HG03354 (cell line): Measurements from ENCODE around the gene TBCCD1.
"Not testable (repeated sequence)": the region's sequence is repeated elsewhere in the genome, so short reads cannot be mapped to it uniquely, and the experiment has no call there.

Experiments
- ATAC-seq: cut with Tn5 transposase; IDR thresholded peaks from one replicate; pipeline ENCODE4 v1.9.1; 2021; ENCODE audit warnings: mild to moderate bottlenecking; ENCODE audit not compliant: unreplicated experiment, poor library complexity, severe bottlenecking

TBCCD1 gene

DNA sequence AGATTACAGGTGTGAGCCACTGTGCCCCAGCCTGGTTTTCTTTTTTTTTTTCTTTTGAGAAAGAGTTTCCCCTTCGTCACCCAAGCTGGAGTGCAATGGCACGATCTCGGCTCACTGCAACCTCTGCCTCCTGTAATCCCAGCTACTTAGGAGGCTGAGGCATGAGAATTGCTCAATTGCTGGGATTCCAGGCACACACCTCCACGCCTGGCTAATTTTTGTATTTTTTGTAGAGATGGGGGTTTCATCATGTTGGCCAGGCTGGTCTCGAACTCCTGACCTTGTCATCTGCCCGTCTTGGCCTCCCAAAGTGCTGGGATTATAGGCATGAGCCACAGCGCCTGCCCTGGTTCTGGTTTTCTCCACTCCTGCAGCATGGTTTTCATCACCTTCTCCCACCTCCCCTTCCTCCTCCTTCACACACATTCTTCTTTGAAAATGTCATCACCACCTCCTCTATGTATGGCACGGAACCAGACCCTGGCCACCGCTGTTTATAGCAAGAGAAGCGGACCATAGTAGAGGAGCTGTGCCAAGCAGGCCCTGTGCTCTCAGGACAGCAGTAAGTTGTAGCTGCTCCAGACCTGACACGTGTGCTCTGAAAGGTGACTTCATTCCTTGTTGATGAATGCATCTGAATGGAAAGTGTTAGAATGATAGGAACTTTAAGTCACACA is 31.1 kb upstream of the TBCCD1 start:
- no peak for ATAC-seq

DNA sequence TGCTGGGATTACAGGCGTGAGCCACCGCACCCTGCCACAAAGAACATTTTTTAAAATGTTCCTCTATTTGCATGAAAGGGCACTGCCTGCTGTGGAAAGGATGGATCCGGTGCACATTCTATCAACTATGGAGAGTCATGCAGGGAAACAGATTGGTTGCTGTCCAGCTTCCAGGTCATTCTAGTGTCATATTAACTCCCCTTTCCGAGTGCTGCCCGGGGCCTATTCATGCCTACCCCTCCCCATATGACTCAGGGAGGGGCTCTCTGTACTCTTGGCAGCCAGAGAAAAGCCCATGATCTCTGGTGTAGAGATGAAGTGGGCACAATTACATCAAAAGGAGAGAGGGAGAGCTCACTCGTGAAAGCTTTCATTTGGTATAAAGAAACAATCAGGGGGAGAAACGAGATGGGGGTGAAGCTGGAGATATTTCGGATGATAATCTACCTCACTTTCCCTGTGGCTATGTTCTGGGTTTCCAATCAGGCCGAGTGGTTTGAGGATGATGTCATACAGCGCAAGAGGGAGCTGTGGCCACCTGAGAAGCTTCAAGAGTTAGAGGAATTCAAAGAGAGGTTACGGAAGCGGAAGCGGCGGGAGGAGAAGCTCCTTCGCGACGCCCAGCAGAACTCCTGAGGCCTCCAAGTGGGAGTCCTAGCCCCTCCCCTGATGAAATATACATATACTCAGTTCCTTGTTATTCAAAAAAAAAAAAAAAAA is 29.6 kb upstream of the TBCCD1 start:
- ATAC-seq, result no peak

DNA sequence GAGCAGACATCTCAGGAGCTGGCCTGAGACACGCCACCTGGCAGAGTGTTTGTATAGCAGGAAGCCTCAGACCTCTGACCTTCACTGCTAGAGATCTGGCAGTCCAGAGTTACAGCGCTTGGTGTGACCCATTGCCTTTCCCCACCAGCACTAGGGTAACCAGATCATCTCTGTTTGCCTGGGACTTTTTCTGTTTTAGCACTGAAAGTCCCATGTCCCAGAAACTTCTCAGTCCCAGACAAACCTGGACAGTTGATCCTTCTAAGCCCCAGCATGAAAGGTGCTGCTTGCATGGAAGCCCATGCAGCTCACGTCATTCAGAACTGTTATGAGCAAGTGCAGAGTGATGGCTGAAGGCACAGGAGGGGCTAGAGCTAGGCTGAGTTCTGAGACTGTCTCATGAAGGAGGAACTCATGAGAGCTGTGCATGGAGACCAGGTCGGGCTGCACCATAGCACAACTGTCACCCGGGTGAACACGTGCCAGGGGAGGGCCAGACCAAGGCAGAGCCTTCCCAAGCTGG is 27.5 kb upstream of the TBCCD1 start:
- no peak for ATAC-seq

DNA sequence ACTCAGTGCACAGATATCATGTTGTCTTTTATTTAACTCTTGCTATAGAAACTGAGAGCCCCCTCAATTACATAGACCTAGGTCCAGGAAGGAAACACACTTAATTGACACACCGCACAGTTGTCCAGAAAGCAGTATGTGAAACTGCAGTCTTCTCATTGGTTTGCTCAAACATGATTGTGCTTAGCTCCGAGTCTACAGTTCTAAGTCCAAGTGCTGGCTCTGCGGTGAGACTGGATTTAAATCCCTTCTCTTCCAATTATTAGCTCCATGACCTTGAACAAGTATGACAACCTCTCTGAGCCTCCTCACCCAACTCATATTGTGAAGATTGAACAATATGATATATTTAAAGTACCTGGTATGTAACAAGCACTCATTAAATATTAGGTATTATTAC is 26.7 kb upstream of the TBCCD1 start:
- no peak for ATAC-seq

DNA sequence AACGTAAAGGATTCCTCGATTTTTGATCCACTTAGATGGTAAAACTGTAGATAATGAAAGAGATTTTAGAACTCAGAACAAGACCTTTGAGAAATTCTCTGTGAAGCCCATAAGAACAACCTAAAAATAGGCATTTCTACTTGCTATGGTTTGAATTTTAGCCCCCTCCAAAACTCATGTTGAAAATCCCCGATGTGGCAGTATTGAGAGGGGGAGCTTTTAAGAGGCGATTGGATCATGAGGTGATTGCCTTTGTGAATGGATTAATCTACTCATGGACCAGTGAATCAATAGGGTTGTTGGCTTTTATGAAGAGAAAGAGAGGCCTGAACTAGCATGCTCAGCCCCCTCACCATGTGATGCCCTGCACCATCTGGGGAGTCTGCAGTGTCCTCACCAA is 25.5 kb upstream of the TBCCD1 start:
- no peak for ATAC-seq

DNA sequence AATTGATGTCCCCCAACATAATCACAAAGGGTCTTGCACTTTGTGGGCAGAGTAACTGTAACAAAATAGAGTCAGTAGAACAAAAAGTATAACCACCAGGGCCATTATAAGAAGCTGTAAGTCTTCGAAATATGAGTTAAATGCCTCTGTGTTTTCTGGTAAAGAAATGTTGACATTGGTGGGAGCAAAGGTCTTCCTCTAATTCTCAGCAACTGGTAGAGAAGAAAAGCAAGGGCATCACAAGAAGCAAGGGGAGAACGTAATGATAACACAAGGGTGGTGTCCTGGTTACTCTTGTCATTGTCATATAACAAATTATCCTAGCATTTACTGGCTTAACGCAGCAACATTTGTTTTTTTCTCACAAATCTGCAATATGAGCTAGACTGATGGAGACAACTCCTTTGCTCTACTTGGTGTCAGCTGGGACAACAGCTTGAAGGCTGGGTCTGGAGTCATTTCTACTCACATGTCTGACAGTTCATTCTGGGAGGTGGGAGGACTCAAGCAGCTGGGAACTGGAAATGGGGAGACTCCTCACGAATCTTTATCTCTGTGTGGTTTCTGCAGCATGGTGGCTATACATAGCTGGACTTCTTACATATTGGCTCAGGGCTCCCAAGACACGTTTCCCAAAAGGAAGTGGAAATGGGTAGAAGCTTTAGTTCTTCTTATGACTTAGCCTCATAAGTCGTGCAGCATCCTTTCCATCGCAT is 23.6 kb upstream of the TBCCD1 start:
- no peak for ATAC-seq

DNA sequence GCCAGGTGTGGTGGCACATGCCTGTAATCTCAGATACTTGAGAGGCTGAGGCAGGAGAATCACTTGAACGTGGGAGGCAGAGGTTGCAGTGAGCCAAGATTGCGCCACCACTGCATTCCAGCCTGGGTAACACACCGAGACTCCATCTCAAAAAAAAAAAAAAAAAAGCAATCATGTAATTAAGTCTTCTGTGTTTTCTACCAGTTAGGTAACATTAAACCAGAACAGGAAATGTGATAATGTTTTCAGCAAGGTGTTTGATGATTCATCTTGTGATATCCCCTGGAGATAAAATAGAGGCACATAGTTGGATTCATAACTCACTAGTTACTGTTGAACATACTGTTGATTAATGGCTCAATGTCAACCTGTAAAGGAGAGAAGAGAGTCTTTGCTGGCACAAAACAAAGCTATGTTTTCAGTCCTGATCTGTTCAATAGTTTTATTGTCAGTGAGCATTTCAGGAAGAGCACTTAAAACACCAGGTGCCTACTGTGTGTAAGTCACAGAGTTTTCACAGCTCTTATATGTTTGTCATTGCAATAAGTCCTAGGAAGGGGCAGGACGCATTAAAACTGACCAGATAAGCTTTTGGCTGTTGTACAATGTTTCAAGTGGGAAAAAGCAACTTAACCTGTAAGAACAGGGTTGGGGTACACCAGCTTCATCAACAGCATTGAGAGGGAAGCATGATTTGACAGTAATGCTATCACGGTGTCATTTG is 22.9 kb upstream of the TBCCD1 start:
- no peak for ATAC-seq

DNA sequence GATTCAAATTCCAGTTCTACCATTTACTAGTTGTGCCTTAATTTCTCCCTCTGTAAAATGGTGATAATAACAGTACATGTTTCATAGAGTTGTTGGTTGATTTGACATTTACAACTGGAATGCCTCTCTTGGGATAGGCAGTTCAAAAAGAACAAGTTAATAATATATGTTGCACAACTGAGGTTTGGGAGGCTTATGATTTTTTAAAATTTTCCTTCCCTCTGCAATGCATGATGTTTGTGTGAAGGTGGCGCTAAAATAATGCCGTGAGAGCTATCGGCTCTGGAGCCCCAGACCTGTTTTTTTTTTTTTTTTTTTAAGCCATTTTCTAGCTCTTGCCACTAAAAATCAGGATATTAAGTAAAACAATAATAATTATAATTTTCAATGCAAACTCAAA is 22.0 kb upstream of the TBCCD1 start:
- ATAC-seq, result no peak

DNA sequence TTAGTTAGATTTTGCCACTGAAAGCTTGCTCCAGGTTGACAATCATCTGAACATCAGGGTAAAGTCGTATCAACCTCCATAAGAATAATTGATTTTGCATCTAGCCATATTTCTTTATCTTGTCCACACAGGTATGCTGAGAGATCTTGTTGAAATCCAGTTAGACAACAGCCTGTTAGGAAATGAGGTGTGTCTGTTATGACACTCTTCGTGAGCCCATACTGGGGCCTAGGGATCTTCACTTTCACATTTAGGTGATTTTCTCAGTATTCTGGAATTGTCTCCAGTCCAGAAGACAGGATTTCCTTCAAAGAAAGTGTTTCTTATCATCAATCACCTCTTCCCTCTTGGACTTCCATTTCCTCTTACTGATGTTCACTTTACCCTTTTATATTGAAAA is 21.5 kb upstream of the TBCCD1 start:
- no peak for ATAC-seq

DNA sequence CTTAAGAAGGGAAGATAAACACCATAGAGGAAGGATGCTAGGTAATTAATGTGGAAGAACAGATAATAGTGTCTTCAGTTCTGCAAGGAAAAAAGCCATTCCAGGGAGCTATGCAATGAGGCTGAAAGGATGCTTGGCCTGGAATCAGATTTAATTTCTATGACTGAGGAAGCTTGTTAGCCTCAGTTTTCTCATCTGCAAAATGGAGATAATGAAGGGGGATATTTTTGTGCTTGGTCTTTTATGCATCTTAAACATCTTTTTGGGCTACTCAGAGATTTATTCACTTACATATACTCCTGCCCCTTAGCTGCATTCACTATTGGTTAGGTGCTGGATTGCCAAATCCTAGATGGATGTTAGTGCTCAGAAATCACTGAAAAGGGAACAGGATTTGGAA is 20.0 kb upstream of the TBCCD1 start:
- no peak for ATAC-seq

DNA sequence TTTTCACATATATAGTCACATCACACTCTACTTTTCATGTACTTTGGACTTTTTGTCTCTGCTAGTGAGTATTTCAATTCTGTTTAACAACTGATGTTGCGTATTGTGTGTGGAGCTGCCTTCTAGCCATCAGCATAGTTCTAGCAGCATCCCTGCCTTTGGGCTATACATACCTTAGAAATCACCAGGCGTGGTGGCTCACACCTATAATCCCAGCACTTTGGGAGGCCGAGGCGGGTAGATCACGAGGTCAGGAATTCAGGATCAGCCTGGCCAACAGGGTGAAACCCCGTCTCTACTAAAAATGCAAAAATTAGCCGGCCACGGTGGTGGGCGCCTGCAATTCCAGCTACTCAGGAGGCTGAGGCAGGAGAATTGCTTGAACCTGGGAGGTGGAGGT is 19.1 kb upstream of the TBCCD1 start:
- ATAC-seq, result not testable (repeated sequence)

DNA sequence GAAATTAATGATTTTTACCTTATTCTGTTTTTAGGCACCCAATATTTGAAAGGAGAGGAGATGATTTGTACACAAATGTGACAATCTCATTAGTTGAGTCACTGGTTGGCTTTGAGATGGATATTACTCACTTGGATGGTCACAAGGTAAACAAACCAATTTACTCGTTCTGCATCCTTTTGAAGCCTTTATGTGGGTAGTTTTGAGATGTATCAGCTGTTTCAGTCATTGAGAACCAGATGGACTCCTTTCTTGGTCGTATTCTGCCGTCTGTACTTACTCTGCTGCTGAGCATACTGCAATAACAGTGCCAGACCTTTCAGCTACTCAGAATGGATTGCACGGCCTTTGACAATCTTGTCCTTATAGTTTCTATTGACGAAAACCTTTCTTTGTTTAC is 16.7 kb upstream of the TBCCD1 start:
- ATAC-seq, result no peak

DNA sequence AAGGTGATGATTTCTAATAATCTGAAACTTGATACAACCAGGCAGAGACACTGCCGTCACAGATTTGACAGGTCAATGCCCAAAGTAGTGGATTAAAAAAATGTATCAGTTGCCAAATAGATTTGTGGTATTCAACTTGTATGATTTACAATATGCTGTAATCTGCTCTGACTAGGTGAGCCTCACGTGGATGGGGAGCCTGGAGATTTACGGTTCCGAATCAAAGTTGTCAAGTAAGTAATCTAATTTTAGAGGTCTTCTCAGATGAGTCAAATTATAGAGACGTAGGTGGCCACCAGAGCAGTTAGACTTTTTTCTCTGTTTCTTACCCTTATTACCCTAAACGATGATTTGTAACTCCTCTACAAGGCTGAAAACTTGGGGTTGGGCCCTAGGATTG is 15.4 kb upstream of the TBCCD1 start:
- no peak for ATAC-seq

DNA sequence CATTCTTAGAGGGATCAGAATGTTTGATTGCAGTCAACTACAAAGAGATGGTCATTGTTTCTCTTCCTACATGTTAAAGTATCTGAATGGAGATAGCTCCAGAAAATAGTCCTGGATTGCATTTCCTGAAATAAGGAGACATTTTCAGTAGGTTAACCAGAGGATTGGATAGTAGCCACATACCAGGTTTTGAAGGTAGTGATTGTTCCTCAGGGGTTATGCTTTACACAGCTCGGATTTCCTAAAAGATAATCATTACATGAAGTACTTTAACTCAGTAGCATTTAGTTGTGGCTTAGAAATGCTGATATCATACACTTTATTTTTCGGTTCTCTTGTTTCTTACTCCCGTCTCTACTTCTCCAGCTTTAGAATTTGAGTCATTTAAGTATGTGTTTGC is 13.6 kb upstream of the TBCCD1 start:
- ATAC-seq, result no peak

DNA sequence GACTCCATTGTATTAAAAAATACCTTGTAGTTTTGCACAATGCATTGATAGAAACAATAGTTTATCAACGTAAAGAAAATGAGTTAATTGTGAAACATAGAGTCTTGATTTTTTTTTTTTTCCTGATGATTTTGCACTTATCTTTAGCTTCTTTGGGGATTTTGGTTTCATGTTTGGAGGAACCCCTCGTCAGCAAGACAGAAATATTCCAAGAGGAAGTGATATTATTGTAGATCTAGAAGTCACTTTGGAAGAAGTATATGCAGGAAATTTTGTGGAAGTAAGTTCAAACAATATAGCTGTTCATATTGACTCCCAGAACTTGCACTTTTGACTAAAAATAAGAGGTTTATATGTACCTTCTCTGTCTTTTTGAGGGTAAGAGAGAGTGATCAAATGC is 10.4 kb upstream of the TBCCD1 start:
- no peak for ATAC-seq

DNA sequence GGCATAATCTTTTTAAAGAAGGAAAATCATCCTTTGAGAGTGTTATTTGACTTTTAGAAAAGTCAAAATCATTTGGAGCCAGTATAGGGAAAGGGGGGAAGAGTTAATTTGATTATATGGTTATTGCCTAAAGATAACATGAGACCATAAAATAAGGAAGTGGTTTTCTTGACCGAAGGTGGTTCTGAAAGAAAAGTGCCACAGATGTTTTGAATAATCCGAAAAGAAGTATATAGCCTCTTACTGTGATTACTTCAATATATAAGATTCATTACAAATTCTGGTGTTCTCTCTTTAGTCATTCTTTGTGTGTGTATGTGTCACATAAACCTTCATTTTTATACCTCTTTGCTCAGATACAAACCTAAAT is 4.5 kb upstream of the TBCCD1 start:
- no peak for ATAC-seq

DNA sequence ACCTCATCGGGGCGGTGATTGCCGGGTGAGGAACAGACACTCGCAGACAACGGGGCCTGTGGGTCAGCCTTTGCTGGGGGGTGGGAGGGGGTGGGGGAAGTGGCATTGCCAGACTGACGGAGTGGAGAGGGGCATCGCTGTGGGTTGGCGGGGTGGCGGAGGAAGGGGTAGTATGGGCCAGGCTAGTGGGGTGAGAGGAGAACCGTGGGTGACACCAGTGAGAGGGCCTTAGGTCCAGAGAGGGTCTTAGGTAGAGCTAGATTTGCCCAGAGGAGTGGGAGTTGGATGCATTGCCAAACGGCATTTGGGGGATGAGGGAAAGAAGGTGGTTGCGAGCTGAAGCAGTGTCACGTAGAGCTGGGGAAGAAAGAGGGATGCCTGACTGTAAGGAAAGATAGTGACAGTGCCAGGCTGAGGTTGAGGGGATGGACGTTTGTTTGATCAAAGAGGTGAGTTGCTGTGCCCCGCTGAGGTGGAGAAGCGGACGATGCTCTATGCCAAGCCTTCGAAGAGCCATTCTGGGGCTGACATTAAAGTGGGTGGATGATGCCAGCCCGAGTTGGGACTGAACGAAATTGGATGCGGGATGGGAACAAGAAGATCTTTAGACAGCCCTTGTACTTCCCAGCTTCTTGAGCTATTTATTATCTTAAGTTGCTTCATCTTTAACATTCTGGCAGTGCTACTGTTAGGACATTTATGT is 4.0 kb upstream of the TBCCD1 start:
- no peak for ATAC-seq

DNA sequence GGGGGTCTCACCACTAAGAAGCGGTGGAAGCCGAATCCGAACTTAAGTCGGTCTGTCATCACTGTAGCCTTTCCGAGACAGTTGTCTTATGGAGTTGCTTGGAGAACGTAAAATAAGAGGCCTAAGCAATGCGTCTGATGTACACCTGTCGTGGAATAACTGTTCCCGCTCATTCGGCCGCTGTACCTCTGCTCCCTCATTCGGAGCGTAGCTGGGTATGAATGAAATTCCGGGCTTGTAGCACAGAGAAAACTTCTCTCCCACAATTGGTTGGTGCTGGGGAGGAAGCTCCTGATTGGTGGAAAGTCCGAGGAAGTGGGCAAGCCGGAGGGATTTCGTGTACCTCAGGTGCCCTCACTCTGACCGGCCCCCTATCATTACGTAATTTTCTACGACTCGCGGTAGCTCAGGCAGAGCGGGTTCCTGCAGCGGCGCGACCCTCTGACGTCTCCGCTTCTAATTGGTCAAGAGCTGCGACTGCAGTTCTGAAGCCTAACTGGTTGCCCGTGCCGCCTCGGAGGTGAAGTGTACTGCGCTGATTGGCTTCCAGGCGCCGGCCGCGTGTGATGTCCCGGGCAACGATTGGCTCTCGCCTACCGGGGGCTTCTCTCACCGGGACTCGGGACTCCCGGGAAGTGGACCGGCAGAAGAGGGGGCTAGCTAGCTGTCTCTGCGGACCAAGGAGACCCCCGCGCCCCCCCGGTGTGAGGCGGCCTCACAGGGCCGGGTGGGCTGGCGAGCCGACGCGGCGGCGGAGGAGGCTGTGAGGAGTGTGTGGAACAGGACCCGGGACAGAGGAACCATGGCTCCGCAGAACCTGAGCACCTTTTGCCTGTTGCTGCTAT is 3.2 kb upstream of the TBCCD1 start, which contains the start of gene DNAJB11:
Gene DNAJB11, plus strand, starts transcription at position 625 of the 845 bp plus-strand sequence. Its CDS starts 178 bp downstream, at position 803.
- ATAC-seq, result peak; percentile 87

DNA sequence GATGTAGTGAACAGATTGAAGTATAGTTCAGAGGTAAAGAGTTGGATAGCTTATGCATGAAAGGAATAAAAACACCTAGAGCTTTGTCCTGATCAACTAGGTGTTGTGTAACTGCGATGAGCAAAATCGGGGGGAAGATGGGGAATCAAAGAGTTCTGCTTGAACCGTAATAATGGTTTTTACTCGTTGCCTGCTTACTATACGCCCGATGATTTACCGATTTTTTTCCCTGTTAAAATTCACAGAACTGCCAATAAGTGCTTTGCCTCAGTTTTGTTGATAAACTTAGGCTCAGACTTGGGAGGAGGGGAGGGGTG is 2.6 kb upstream of the TBCCD1 start:
- no peak for ATAC-seq
